Stimulated activated CD8-positive, alpha-beta memory T cell treated with anti-CD3 and anti-CD28 coated beads, Interleukin-15, amount 100 ng/mL, for 24 hours (primary cell): ENCODE results near the gene GLYATL1B.
"Not testable (repeated sequence)": the region's sequence is repeated elsewhere in the genome, so short reads cannot be mapped to it uniquely, and the experiment has no call there.

Experiments used
- DNase-seq: peaks from one replicate; pipeline ENCODE4 v3.0.0-alpha.2; 2020; ENCODE audit warnings: low read depth

GLYATL1B gene, protein sequence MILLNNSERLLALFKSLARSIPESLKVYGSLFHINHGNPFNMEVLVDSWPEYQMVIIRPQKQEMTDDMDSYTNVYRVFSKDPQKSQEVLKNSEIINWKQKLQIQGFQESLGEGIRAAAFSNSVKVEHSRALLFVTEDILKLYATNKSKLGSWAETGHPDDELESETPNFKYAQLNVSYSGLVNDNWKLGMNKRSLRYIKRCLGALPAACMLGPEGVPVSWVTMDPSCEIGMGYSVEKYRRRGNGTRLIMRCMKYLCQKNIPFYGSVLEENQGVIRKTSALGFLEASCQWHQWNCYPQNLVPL

DNA sequence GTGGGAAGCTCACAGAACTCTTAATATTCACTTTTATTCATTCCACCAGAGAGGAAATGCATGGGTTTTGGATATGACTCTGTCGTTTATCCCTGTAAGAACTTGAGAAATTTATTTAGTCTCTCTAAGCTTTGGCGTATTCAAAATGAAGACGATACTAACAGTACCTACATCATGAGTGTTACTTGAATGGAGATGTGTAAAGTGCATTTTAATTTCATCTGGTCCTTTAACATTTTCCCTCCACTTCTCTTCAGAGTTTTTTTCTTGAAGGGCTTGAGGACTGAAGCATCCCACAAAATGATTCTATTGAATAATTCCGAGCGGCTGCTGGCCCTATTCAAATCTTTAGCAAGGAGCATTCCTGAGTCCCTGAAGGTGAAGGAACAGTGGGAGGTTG is at the start of gene GLYATL1B:
TSS of gene GLYATL1B (plus strand) at position 301 of the 400 bp plus-strand sequence. CDS start at position 301, 0 bp downstream.
- DNase-seq, result not testable (repeated sequence)

DNA sequence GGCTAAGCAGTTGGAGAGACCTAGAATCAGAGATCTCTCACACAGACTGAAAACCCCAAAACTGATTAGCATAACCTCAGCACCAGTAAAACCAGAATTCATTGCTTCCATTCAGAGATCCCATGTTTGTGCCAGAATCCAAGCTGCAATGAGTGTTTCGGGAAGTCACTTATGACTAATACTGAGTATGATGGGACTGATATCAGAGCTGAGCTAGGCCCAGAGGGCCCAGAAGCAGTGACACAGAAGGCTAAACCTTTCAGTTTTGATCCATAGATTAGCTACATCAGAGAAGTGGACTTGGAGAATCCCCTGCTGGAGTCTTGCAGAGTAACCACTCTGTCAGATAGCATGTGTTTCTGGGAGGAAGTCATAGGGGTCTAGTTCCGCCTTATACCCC is 49.6 kb upstream of the GLYATL1B start:
- DNase-seq, result not testable (repeated sequence)

DNA sequence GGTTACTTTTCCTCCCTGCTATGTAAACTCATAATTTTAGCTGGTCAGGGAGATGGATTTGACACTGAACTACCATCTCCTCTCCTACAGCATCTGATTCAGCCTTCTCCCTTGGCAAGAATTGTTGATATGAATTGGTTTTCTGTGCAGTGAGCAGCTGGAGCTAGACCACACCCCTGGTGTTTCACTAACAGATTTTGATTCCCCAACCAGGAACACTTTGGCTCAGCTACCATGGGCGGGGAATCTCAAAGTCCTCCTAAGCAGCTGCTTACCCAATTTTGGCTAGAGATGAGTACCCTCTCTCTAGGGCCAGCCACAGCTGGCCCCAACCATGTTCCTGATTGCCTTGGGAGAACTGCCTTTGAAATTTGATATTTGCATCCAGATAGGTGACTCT is 48.7 kb upstream of the GLYATL1B start:
- DNase-seq, result not testable (repeated sequence)

DNA sequence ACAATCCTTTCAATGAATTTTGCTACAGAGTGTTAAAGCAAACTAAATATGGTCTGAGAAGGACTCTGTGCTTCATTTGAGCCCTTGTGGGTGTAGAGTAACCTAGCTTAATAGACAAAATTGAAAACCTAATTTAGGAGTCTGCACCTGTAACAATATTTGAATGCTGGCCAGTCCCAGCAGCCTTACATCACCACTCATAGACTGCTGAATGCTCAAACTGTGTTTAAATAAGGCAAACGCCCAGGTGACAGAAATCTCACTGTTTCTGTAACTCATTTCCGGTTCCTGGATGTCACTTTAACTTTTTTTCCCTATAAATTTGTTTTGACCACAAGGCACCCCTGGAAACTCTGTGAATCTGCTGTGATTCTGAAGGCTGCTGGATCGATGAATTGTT is 45.5 kb upstream of the GLYATL1B start:
- DNase-seq, result no peak

DNA sequence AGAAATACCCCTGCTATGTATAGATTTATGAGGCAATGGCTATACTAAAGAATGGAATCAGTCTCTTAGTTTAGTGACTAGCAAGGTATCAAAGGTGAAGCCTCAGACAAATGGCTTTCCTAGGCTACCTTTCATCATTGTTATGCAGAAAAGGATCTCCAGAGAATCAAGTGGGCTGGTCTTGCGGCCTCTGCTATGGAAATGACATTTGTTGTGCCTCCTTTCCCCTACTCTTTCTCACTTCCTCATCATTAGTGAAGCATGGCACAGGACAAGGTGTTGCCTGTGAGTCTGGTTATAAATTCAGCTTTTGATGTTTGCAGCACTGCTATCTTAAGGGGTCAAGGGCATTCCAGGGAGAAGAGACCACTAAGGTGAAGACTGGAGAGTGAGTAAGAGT is 34.7 kb upstream of the GLYATL1B start:
- not testable (repeated sequence) for DNase-seq

DNA sequence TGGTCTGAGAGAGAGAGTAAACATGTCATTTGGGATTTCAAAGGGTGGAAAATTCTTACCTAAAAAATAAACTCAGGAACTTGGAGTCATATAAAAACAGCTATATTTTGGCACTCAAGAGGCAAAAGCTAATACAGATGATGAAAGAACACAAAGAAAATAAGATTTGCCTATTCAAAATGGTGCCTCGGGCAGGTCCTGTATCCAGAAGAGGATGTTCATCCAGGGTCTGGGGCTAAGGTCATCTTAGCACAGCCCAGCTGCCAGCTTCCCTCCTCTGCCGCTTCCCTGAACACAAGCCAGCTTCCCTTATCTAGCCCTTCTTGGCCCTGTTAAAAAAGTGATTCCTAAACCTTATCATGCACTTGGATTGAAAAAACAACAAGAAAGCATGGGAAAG is 33.8 kb upstream of the GLYATL1B start:
- not testable (repeated sequence) for DNase-seq

DNA sequence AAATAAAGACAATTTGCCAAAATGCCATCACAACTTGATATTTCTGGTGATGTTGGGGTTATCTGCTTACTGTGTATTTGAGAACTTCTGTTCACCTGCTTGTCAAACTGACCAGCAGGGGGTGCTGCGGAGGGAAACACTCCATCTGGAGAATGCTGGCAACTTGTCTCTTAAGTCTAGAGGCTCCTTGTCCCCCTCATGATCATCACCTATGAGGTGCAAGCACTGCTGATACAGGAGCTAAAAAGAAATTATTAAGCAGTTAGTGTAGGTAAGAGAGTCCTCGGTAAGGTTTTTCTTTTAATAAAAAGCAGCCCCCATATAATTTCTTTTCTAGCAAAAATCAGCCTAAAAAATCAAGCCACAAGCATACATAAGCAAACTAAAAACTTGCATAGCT is 32.7 kb upstream of the GLYATL1B start:
- peak; percentile 60 for DNase-seq

DNA sequence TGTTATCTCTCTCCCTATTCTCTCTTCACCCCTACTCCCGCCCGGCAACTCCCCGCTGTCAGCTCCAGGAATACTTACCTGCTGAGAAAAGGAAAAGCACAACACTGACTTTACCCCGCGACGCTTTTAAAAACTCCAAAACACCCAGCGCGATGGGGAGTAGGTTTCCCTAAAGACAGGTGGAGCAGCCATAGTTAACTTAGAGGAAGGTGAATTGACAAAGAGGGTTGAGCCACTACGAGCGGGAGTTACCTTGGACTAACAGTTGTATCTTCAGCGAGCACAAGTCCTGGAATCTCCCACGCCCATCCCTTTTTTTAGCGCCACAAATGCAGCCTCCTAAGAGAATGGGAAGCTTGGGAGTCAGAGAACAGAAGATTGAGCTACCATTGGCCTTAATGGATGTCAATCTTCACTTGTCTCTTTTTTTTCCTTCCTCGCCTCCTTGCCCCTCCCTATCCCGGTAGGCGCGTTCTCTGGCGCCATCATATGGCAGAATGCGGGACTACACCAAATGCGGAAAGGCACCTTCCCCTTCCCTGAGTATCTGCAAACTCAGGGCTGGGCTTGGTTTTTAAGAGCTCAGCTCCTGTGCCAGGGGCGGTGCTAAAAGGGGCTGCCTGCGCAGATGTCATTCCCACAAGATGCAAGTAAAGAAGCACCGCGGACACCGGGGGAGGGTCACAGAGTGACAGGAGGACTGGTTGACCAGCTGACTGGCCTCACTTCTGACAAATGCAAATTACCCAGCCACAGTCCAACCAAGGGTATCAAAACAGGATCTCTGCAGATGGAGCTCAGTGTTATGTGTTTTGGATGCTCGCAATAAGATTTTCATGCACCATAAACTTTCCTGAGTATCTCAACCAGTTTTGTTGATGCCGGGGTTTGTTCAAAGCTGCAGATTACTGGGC is 27.7 kb upstream of the GLYATL1B start:
- peak; percentile 69 for DNase-seq

DNA sequence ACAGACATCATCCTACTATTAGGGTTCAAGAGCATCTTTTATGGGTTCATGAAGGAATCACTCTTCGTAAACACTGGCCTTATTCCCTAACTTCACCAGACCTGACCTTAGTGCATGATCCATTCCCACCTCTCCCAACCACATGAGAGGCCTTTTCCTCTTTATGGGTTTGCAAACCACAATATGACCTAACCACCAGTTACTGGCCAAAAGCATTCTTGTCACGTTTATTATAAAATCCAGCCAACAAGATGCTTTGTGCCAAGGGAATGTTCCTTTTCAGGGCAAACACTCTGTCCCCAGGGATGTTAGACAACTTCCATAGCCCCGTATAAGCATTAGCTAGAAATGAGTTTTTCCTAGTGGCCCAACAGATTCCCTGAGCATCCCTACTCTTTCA is 26.0 kb upstream of the GLYATL1B start:
- not testable (repeated sequence) for DNase-seq

DNA sequence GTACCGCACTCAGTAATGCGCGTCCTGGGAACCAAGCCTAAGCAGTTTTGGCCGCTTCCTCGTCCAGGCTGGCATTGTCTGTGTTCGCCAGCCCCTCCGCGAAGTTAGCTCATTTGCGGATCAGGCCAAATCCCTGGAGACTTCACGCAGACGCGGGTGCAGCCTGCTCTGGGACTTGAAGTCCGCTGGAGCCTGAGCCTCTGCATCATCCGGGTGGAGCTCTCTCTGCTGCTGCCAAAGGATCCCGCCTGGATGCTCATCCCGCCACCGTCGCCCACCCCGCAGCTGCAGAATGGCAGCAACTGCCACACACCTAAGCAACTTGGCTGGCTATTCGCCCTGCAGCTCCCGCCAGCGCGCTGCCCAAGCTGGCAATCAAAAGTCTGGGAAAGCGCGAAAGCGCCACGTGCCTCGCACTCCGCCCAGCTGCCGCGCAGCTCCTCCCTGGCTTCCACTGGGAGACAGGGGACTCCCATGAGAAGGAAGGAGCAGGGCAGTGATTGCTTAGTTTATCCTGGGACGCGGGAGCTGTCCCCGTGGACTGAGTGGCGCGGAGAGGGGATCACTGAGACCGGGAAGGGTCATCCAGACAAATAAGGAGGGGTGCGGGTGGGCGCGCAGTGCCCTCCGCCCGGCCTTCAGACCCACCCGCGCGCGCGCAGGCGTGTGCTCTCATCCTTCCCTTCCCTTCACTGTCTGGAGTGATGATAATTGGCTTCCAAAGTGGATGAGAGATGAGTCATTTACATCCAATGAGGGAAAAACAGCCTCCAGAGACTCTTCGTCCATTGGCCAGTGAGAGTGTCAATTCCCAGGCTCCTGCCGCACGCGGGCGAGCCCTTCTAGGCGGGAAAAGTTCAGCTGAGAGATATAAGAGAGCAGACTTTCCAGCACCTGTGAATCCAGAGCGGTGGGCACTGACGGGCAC is 23.2 kb upstream of the GLYATL1B start:
- DNase-seq, result no peak

DNA sequence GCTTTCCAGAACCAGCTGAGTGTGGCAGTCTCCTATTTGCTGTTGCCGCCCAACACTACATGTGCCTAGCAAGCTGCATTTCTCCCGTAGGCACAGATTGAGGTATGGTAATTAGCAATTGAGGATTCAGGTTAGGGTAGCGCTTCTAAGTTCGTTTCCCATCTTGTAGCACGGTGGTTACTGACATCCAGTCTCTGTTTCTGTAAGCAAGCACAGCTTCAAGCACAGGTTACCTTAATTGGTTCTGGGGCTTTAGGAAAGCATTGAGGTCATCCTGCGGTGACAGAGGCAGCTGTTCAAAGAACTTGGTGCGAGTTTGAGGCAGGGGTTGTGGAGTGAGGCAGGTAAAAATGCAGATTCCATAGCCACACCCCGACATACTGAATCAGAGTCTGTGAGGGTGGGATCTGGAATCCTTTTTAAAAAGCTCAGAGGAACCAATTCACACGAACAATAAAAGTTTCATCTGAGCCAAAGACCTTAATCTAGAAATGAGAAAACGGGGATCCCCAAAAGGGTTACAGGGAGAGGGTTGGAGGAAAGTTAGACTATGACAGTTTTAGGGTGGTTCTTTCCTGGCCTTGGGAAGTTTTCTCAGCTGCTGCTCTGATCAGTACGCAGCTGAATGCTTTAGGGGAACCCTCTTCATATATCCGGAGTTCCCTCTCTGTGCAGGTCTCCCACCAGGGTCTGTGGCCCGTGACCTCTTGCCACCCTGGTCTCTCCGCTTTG is 21.9 kb upstream of the GLYATL1B start:
- DNase-seq, result not testable (repeated sequence)

DNA sequence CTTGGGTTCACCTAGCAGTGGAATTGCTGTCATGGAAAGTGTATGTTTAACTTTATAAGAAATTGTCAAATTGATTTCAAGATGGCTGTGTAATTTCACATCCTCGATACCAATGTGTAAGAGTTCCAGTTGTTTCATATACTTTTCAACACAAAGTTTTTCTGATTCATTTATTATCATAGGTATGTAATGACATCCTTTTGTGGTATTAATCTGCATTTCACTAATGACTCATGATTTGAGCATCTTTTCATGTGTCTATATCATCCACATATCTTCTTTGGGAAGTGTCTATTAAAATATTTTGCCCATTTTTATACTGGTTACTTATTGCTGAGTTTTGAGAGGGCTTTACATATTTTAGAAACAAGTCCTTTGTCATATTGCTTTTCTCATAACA is 17.0 kb upstream of the GLYATL1B start:
- DNase-seq, result no peak

DNA sequence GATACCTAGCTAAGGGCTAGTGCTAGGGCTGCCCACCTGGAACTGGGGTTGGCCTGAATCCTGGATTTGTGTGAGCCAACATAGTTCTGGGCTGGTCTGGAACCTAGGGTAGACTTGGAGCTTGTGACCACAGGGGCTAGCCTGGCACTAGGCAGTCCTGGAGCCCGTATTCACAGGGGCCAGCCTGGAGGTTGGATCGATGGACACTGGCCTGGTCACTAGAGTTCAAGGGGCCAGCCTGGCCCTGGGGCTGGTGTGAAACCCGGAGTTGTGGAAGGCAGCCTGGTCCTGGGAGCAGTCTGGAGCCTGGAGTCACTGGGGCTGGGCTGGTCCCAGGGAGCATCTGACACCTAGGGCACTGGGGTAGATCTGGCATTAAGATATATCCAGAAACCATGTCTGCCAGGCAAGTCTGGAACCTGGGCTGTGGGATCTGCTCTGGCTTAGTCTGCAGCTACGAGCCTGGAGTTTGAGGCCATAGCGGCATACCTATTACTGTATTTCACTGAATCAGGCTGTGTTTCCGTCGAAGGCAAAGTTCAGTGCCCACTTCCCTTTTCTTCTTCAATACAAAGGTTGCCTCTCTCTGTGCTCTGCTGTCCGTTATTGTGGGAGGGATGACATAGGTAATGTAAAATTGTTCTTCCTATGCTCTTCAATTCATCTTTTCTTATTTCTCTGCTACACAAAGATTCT is 9.1 kb upstream of the GLYATL1B start:
- no peak for DNase-seq

DNA sequence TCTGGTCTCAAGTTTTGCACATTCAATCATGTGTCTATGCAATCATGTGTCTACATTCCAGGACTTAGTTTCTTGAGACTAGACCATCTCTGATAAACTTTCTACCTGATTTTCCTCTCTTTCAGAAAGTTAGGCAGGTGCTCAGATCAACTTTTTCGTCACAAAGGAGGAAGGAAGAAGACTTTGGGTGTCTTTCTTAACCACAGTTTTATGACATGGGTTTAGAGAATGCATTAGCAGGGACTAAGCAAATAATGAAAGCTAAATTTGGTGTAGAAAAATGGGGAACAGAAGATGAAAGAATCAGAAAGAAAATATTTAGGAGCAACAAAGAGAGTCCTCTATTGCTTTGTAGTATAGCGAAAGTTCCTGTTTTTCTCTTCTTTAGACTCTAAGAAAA is 7.7 kb upstream of the GLYATL1B start:
- DNase-seq, result no peak

DNA sequence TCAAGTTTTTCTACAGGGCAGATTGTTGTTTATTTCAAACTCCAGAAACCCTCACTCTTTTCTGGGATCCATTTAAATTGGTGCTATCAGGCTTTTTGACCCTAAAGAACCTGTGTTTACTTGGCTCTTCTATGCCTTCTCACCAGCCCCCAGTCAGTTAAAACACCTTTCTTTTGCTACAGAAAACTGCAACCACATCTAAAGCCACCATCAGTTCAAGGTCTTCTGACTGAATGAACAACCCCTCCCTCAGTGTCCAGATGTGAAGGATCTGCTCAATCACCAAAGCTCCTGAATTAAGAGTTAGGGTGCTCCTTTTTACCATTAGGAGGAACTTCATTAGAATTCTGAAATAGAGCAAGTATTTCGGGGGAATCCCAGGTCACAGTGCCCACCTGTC is 7.0 kb upstream of the GLYATL1B start:
- DNase-seq, result no peak

DNA sequence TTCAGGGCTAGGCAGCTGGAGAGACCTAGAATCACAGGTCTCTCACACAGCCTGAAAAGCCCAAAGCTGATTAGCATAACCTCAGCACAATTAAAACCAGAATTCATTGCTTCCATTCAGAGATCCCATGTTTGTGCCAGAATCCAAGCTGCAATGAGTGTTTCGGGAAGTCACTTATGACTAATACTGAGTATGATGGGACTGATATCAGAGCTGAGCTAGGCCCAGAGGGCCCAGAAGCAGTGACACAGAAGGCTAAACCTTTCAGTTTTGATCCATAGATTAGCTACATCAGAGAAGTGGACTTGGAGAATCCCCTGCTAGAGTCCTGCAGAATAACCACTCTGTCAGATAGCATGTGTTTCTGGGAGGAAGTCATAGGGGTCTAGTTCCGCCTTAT is 5.7 kb upstream of the GLYATL1B start:
- DNase-seq, result not testable (repeated sequence)

DNA sequence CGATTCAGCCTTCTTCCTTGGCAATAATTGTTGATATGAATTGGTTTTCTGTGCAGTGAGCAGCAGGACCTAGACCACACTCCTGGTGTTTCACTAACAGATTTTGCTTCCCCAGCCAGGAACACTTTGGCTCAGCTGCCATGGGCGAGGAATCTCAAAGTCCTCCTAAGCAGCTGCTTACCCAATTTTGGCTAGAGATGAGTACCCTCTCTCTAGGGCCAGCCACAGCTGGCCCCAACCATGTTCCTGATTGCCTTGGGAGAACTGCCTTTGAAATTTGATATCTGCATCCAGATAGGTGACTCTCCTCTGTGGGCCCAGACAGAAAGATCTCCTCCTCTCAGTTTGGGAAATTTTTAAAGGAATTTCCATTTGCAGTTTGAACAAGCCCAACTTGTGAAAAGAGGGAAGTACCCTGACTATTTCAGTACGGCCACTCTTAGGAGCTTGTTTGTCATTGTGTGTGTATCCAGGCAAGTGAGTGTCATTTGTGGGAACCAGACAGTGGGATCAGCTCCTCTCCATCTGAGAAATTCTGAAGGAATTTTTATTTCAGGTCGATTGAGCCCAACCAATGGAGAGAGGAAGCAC is 4.6 kb upstream of the GLYATL1B start:
- DNase-seq, result not testable (repeated sequence)

DNA sequence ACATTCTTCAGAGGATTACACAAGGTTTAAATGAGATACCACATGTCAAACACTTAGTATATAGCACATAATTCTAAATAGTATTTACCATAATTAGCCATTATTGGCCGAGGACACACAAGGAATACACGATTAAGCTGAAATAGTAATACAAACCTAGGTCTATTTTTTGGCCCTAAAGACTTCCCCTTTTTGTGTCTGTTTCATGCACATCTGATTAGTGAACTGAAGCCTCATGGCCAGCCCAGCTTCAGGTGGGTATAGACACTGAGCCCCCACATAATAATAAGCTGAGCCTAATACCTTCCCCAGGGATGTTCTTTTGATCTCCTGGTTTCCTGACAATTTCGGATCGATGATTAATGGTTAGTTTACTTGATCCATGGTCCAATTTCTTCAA is 2.1 kb downstream of the GLYATL1B start:
- DNase-seq, result no peak

DNA sequence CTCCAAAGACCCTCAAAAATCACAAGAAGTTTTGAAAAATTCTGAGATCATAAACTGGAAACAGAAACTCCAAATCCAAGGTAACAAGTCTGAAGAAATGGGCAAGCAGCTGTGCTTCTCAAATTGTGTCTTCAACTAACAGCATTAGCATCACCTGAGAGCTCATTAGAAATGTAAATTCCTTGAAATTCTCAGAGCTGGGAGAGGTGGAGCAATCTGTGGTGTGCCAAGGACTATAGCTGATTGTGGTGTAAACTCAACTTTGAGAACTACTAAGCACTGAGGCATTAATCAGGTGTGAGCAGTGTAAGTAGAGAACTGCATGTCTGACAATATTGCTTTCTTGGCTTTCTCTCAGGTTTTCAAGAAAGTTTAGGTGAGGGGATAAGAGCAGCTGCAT is 7.5 kb downstream of the GLYATL1B start:
- not testable (repeated sequence) for DNase-seq

DNA sequence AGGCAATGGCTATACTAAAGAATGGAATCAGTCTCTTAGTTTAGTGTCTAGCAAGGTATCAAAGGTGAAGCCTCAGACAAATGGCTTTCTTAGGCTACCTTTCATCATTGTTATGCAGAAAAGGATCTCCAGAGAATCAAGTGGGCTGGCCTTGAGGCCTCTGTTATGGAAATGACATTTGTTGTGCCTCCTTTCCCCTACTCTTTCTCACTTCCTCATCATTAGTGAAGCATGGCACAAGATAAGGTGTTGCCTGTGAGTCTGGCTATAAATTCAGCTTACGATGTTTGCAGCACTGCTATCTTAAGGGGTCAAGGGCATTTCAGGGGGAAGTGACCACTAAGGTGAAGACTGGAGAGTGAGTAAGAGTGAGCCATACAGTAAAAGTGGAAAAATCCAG is 9.1 kb downstream of the GLYATL1B start:
- not testable (repeated sequence) for DNase-seq
